DLD1 (cell line): Measurements from ENCODE around the gene NTF4.
"Not testable (repeated sequence)": the region's sequence is repeated elsewhere in the genome, so short reads cannot be mapped to it uniquely, and the experiment has no call there.

Experiments
- in situ Hi-C: cut with HindIII; loops from 2 replicates; pipeline ENCODE4 v1.10.0; 2017; ENCODE audit warnings: low sequenced_read_pairs

NTF4 gene

GRCh38 chr19:49091391-49092038 is 26.9 kb upstream of the NTF4 start:
- in situ Hi-C loops: no loop called here

- in situ Hi-C loops: no loop called here
Observed at GRCh38 chr19:49086296-49086695, 21.7 kb upstream of the NTF4 start.

GRCh38 chr19:49085868-49086232 is 21.2 kb upstream of the NTF4 start:
- in situ Hi-C loops: no loop called here

- in situ Hi-C loops: no loop called here
Observed at GRCh38 chr19:49085020-49085867, 20.6 kb upstream of the NTF4 start, which contains the start of gene SNRNP70. TSS of gene SNRNP70 (plus strand) at chr19:49085451. CDS start at chr19:49086415, 964 bp downstream.

GRCh38 chr19:49084206-49085019 is 19.8 kb upstream of the NTF4 start:
- in situ Hi-C loops: no loop called here

- in situ Hi-C loops: no loop called here
Observed at GRCh38 chr19:49081273-49081672, 16.7 kb upstream of the NTF4 start.

GRCh38 chr19:49080392-49080791 is 15.8 kb upstream of the NTF4 start:
- in situ Hi-C loops: no loop called here

GRCh38 chr19:49074869-49075268 is 10.3 kb upstream of the NTF4 start:
- in situ Hi-C loops: not testable (repeated sequence)

GRCh38 chr19:49073514-49074378 is 9.1 kb upstream of the NTF4 start:
- in situ Hi-C loops: no loop called here

- in situ Hi-C loops: no loop called here
Observed at GRCh38 chr19:49071860-49072547, 7.4 kb upstream of the NTF4 start.

GRCh38 chr19:49070416-49070815 is 5.8 kb upstream of the NTF4 start:
- in situ Hi-C loops: no loop called here

GRCh38 chr19:49069026-49069425 is 4.4 kb upstream of the NTF4 start:
- in situ Hi-C loops: no loop called here

- in situ Hi-C loops: no loop called here
Observed at GRCh38 chr19:49067554-49067953, 2.9 kb upstream of the NTF4 start.

GRCh38 chr19:49065905-49066512 is 1.4 kb upstream of the NTF4 start:
- in situ Hi-C loops: no loop called here

GRCh38 chr19:49064029-49064629 is 489 bp downstream of the NTF4 start:
- in situ Hi-C loops: no loop called here

- in situ Hi-C loops: no loop called here
Observed at GRCh38 chr19:49061445-49061844, 3.2 kb downstream of the NTF4 start.

- in situ Hi-C loops: no loop called here
Observed at GRCh38 chr19:49061000-49061399, 3.6 kb downstream of the NTF4 start.

GRCh38 chr19:49059053-49059452 is 5.6 kb downstream of the NTF4 start:
- in situ Hi-C loops: no loop called here

GRCh38 chr19:49058562-49058961 is 6.1 kb downstream of the NTF4 start:
- in situ Hi-C loops: no loop called here
